ENCODE measurements around the gene NEO1.

NEO1 gene

DNA sequence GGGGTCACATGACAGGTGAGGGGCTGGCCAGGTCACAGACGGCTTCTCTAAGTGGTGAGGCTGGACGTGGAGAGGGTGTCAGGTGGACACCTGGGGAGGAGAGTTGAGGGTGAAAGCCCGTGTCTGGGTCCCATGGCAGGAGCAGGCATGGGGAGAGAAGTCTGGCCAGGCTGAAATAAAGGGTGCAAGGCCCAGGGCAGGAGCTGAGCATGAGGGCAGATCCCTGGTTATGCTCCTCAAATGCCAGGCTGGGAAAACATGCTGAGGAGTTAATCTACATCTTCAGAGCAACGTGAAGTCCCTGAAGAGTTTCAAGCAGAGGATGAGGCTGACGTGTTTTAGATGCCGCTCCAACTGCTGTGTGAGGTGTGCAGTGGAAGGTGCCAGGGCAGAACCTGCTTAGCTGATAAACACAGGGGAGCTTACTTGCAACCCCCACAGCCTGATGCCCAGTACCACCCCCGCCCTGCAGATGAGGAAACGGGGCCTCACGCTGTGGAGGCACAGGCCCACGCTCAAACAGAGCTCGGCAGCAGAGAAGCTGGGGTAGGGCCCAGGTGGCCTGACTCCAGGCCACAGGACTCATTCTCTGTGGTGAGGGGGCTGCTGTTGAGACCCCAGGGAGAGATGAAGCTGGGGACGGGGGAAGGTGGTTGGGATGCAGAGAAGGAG lies 276.0 kb downstream of the NEO1 start:
- no peak for DNase-seq
- no peak overlapping the region for H3K27ac ChIP-seq
- H3K36me3 ChIP-seq (replicated peaks) = no peaks in the 10 kb centered on the region
- no peak overlapping the region for H3K4me3 ChIP-seq (ENCODE audit: low read depth, low read length)
- in situ Hi-C loops (cut with HindIII; ENCODE audit: low pct_ligation_motif_present, low sequenced_read_pairs) = no loop called here
- TF ChIP-seq, protein P1, sequence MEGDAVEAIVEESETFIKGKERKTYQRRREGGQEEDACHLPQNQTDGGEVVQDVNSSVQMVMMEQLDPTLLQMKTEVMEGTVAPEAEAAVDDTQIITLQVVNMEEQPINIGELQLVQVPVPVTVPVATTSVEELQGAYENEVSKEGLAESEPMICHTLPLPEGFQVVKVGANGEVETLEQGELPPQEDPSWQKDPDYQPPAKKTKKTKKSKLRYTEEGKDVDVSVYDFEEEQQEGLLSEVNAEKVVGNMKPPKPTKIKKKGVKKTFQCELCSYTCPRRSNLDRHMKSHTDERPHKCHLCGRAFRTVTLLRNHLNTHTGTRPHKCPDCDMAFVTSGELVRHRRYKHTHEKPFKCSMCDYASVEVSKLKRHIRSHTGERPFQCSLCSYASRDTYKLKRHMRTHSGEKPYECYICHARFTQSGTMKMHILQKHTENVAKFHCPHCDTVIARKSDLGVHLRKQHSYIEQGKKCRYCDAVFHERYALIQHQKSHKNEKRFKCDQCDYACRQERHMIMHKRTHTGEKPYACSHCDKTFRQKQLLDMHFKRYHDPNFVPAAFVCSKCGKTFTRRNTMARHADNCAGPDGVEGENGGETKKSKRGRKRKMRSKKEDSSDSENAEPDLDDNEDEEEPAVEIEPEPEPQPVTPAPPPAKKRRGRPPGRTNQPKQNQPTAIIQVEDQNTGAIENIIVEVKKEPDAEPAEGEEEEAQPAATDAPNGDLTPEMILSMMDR (IDR thresholded peaks at IDR 0.05; ENCODE audit: low read depth, low read length, missing control alignments) = no peak
- no peaks in the 10 kb centered on the region for H3K27me3 ChIP-seq (replicated peaks)

DNA sequence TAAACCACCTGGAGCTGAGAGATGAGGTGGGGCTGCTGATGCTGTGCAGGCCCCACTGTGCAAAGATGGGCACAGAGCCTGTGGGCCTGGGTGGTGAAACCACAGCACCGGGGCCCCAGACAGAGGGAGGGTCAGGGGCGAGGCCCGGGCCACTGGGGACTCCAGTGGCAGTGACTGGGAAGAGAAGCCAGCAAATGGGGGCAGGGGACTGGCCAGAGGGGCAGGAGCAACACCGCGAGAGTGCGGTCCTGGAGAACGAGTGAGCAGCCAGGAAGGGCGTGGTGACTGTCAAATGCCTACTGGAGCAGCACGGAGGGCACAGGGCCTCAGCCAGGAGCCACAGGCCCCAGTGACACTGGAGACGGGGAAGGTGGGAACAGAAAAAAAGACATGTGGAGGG lies 276.7 kb downstream of the NEO1 start:
- no peak overlapping the region for H3K4me3 ChIP-seq (ENCODE audit: low read depth, low read length)
- H3K36me3 ChIP-seq (replicated peaks) = no peaks in the 10 kb centered on the region
- H3K27me3 ChIP-seq (replicated peaks) = no peaks in the 10 kb centered on the region
- DNase-seq = no peak
- in situ Hi-C loops (cut with HindIII; ENCODE audit: low pct_ligation_motif_present, low sequenced_read_pairs) = no loop called here
- TF ChIP-seq, protein P1 (IDR thresholded peaks at IDR 0.05; ENCODE audit: low read depth, low read length, missing control alignments) = no peak
- no peak overlapping the region for H3K27ac ChIP-seq

DNA sequence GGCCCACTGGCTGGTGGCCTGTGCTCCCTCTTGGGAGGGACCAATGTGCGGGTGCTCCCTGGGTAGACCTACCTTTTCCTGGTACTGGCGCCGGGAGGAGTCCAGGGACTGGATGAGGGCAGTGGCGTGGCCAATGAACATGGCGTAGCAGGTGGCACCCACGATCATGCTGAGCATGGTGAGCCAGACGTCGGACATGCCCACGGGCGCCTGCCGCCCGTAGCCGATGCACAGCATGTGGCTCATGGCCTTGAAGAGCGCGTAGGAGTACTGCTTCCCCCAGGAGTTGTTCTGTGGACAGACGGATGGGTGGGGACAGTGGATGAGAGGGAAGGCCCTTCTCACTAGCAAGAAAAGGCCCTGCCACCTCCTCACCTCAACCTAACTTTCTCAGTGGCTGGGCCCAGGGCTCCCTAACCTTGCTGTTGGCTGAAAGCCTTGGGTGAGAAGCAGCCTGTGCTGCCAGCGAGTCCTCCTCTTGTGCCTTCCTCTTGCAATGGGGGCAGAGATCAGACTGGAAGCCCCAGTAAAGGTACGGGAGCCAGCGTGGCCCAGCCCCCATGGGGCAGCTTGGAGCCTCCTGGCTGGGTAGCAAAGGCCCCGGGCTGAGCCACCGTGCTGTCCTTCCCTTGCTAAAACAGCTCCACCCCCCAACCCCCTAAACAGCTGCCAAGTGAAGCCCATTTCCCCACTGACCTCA lies 277.4 kb downstream of the NEO1 start:
- Histone ChIP-seq H3K27me3 (replicated peaks) (no peaks in the 10 kb centered on the region), H3K4me3 (ENCODE audit: low read depth, low read length) (no peak overlapping the region), H3K36me3 (replicated peaks) (no peaks in the 10 kb centered on the region), H3K27ac (no peak overlapping the region)
- in situ Hi-C loops (cut with HindIII; ENCODE audit: low pct_ligation_motif_present, low sequenced_read_pairs) = no loop called here
- TF ChIP-seq, protein P1 (IDR thresholded peaks at IDR 0.05; ENCODE audit: low read depth, low read length, missing control alignments) = no peak
- no peak for DNase-seq

DNA sequence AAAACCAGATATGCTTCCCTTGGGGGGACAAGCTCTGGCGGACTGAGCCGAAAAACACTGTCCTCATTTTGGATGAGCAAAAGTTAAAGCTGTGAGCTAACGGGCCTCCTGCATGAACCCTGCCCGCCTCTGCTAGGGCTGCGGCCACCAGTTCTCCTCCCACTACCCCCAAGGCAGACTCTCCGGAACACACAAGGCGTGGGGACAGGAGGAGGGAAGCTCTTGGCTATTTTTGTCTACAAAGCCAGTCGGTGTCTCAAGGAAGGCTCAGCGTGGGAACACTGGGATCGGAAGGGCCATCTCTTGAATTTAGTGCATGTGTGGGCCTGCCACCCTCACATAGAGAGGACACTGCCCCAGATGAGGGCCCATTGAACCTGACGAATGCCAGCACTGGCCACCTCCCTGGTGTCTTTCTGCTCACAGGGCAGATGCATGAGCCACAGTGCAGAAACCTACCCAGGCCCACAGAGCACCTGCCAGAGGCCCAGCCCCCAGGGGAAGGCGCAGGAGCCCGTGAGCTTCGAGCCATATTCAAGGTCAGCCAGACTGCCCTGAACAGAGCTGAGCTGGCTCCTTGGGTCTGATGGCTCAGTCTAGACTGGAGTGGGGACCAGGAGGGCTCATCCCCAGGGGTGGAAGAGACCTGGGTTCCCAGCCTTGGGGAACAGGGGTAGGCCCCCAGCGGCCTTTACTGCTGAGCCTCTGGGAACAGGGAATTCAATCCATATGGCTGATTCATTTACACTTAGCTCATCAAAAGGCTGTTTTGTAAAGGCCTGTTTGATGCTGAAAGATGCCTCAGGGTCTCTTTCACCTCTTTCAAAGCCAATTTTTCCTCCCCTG lies 278.2 kb downstream of the NEO1 start:
- in situ Hi-C loops (cut with HindIII; ENCODE audit: low pct_ligation_motif_present, low sequenced_read_pairs) = no loop called here
- no peak for DNase-seq
- Histone ChIP-seq H3K36me3 (replicated peaks) (no peaks in the 10 kb centered on the region), H3K4me3 (ENCODE audit: low read depth, low read length) (no peak overlapping the region), H3K27ac (no peak overlapping the region), H3K27me3 (replicated peaks) (no peaks in the 10 kb centered on the region)
- TF ChIP-seq, protein P1 (IDR thresholded peaks at IDR 0.05; ENCODE audit: low read depth, low read length, missing control alignments) = no peak

DNA sequence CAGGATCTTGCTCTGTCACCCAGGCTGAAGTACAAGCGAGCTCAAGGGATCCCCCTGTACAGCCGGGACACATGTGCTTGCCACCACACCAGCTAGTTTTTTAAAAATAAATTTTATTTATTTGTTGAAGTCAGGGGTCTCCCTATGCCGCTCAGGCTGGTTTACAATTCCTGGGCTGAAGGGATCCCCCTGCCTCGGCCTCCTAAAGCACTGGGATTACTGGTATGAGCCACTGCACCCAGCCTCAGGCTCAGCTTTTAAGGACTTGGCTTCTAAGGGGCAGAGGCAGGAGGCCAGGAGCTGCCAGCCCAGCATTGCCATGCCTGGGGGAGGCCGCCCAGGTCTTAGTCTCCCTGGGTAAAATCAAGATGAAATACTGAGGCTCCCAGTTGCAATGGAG lies 279.2 kb downstream of the NEO1 start:
- DNase-seq = no peak
- Histone ChIP-seq H3K36me3 (replicated peaks) (no peaks in the 10 kb centered on the region), H3K27me3 (replicated peaks) (no peaks in the 10 kb centered on the region), H3K27ac (no peak overlapping the region), H3K4me3 (ENCODE audit: low read depth, low read length) (no peak overlapping the region)
- in situ Hi-C loops (cut with HindIII; ENCODE audit: low pct_ligation_motif_present, low sequenced_read_pairs) = no loop called here
- TF ChIP-seq, protein P1 (IDR thresholded peaks at IDR 0.05; ENCODE audit: low read depth, low read length, missing control alignments) = no peak
